GM12878 (cell line): ENCODE measurements around the gene AFAP1. TPM values are rescaled to one million over a fixed set of nuclear protein-coding genes. Genes with fewer than 3 reads are reported as not detected.

ENCODE experiments used
- ATAC-seq: fragments of 200-7000 bp; cut with Tn5 transposase; 3 replicates; pipeline ENCODE4 v1.9.1; 2020; ENCODE audit warnings: mild to moderate bottlenecking, moderate library complexity
- BruUV-seq: library from RNA; stranded (reverse); fragments of 400-500 nt; replicated peaks from 2 replicates; lab custom pipeline; 2021; lab: Mats Ljungman, UMichigan
- CTCF ChIA-PET: fragments of 300-600 bp; sonication (Branson Sonifier 250); formaldehyde crosslinking; extraction: SDS; loops from one replicate; lab custom pipeline; 2021; ENCODE audit warnings: inconsistent platforms; lab: Yijun Ruan, JAX
- POLR2A ChIA-PET: fragments of 350-600 bp; formaldehyde crosslinking; extraction: SDS; loops from one replicate; lab custom pipeline; 2021; ENCODE audit warnings: inconsistent platforms; lab: Charles Lee
- RAD21 ChIA-PET: fragments of 300-600 bp; sonication (Branson Sonifier 250); formaldehyde crosslinking; loops from one replicate; lab custom pipeline; 2023; ENCODE audit warnings: antibody characterized with exemption; ENCODE audit not compliant: unreplicated experiment; lab: Charles Lee
- SMC1A ChIA-PET: fragments of 300-600 bp; sonication (Branson Sonifier 250); formaldehyde crosslinking; loops from one replicate; lab custom pipeline; 2023; ENCODE audit not compliant: unreplicated experiment, uncharacterized antibody; lab: Charles Lee
- DNase-seq: peaks from one replicate; pipeline ENCODE4 v3.0.0-alpha.2; 2011; ENCODE audit warnings: low read depth, low spot score
- FAIRE-seq: peaks from 3 replicates; lab custom pipeline; 2011; peaks lifted over from hg19 to GRCh38; lab: Jason Lieb, UNC
- H2AFZ ChIP-seq: 2 replicates; pipeline ENCODE4 v1.6.0; 2011; ENCODE audit warnings: low read depth, low read length, control low read depth; ENCODE audit not compliant: control insufficient read depth
- H3K27ac ChIP-seq: 2 replicates; pipeline ENCODE4 v1.5.1; 2011; ENCODE audit warnings: control low read depth; ENCODE audit not compliant: control insufficient read depth, insufficient read depth
- H3K27me3 ChIP-seq, 2 experiments: replicated peaks in 1 of 2; 2 replicates each; pipeline versions ENCODE4 v1.6.0 to v1.6.1; 2011; ENCODE audit warnings: low read length in 1 of 2; ENCODE audit not compliant: control insufficient read depth in 2 of 2, insufficient read depth in 2 of 2
- H3K36me3 ChIP-seq, 2 experiments: 2 replicates each; pipeline ENCODE4 v1.5.1; 2011; ENCODE audit warnings: low read length in 1 of 2; ENCODE audit not compliant: control insufficient read depth in 2 of 2, insufficient read depth in 2 of 2
- H3K4me1 ChIP-seq: 2 replicates; pipeline ENCODE4 v1.6.1; 2011; ENCODE audit warnings: mild to moderate bottlenecking, low read length, moderate library complexity, mixed read lengths; ENCODE audit not compliant: control insufficient read depth, insufficient read depth
- H3K4me2 ChIP-seq: 2 replicates; pipeline ENCODE4 v1.6.0; 2011; ENCODE audit warnings: control low read depth; ENCODE audit not compliant: control insufficient read depth, insufficient read depth
- H3K4me3 ChIP-seq: fragments of 200-600 bp; sonication (generic); 2 replicates; pipeline ENCODE4 v1.5.1; 2016
- H3K79me2 ChIP-seq: 2 replicates; pipeline ENCODE4 v1.6.0; 2011; ENCODE audit warnings: low read length; ENCODE audit not compliant: control insufficient read depth, insufficient read depth
- H3K9ac ChIP-seq: 2 replicates; pipeline ENCODE4 v1.8.0; 2011; ENCODE audit warnings: low read length, control low read depth, mixed read lengths; ENCODE audit not compliant: control insufficient read depth, insufficient read depth
- H3K9me3 ChIP-seq: replicated peaks from 3 replicates; pipeline ENCODE4 v1.5.1; 2011; ENCODE audit warnings: mild to moderate bottlenecking, low read length; ENCODE audit not compliant: control insufficient read depth, insufficient read depth
- H4K20me1 ChIP-seq: 2 replicates; pipeline ENCODE4 v1.6.0; 2011; ENCODE audit not compliant: control insufficient read depth, insufficient read depth
- CHD2 ChIP-seq: IDR thresholded peaks from 2 replicates; pipeline ENCODE4 v1.6.1; 2011; ENCODE audit warnings: low read depth, low read length, improper control_type of control experiment, borderline replicate concordance
- CHD4 ChIP-seq: fragments of 200-600 bp; sonication (generic); IDR thresholded peaks from 2 replicates; pipeline ENCODE4 v1.6.1; 2016; ENCODE audit warnings: mild to moderate bottlenecking
- CREM ChIP-seq: IDR thresholded peaks from 2 replicates; pipeline ENCODE4 v1.6.1; 2014; ENCODE audit warnings: antibody characterized with exemption, low read depth
- ETV6 ChIP-seq, 2 experiments: fragments of 450-650 bp in 1 of 2; IDR thresholded peaks in 1 of 2; conservative IDR thresholded peaks in 1 of 2; 2 replicates each; pipeline ENCODE4 v1.6.1; 2014; ENCODE audit warnings: antibody characterized with exemption in 1 of 2, borderline replicate concordance in 1 of 2, low read depth in 1 of 2, mild to moderate bottlenecking in 1 of 2, moderate library complexity in 1 of 2
- GATAD2B ChIP-seq: fragments of 450-650 bp; conservative IDR thresholded peaks from 2 replicates; pipeline ENCODE4 v1.6.1; 2017; ENCODE audit warnings: low read depth, mild to moderate bottlenecking, moderate library complexity
- IKZF1 ChIP-seq: fragments of 450-650 bp; conservative IDR thresholded peaks from 2 replicates; pipeline ENCODE4 v1.6.1; 2017; ENCODE audit warnings: antibody characterized with exemption, mild to moderate bottlenecking
- MYB ChIP-seq: fragments of 150-350 bp; IDR thresholded peaks from 2 replicates; pipeline ENCODE4 v1.6.1; 2014; ENCODE audit warnings: mild to moderate bottlenecking, low read depth, low read length, borderline replicate concordance
- NFIC ChIP-seq: IDR thresholded peaks from 2 replicates; pipeline ENCODE4 v1.6.1; 2012; ENCODE audit warnings: low read depth, mild to moderate bottlenecking, inconsistent platforms, low read length, moderate library complexity
- POLR2AphosphoS5 ChIP-seq: IDR thresholded peaks from 2 replicates; pipeline ENCODE4 v1.6.1; 2011; ENCODE audit warnings: mild to moderate bottlenecking, low read length, inconsistent platforms
- RELA ChIP-seq: fragments of 450-650 bp; IDR thresholded peaks from 2 replicates; pipeline ENCODE4 v1.8.0; 2014; ENCODE audit warnings: borderline replicate concordance; ENCODE audit not compliant: partially characterized antibody
- SMC3 ChIP-seq: IDR thresholded peaks from 2 replicates; pipeline ENCODE4 v1.6.1; 2011; ENCODE audit warnings: low read length, improper control_type of control experiment, borderline replicate concordance
- SP1 ChIP-seq: IDR thresholded peaks from one replicate; pipeline ENCODE4 v1.6.1; 2011; ENCODE audit warnings: low read depth, low read length
- TCF12 ChIP-seq: IDR thresholded peaks from 2 replicates; pipeline ENCODE4 v1.6.1; 2011; ENCODE audit warnings: low read depth, mild to moderate bottlenecking, low read length
- WRNIP1 ChIP-seq: IDR thresholded peaks from 2 replicates; pipeline ENCODE4 v1.6.1; 2011; ENCODE audit warnings: low read depth, low read length, improper control_type of control experiment, borderline replicate concordance
- YY1 ChIP-seq: IDR thresholded peaks from 2 replicates; pipeline ENCODE4 v1.6.1; 2011; ENCODE audit warnings: low read depth, mild to moderate bottlenecking, low read length
- ZNF384 ChIP-seq: IDR thresholded peaks from 2 replicates; pipeline ENCODE4 v1.6.1; 2012; ENCODE audit warnings: low read depth, mild to moderate bottlenecking, low read length, improper control_type of control experiment, borderline replicate concordance
- WGBS: methylation state at CpG from one replicate; pipeline ENCODE4 v1.1.6; 2016; ENCODE audit warnings: low lambda C conversion rate; ENCODE audit not compliant: insufficient replicate concordance, insufficient coverage; ENCODE audit errors: missing lambda C conversion rate; 5-methylcytosine and 5-hydroxymethylcytosine counted together
- in situ Hi-C: fragments of 300-500 bp; cut with MboI; formaldehyde crosslinking; loops from 9 replicates; pipeline ENCODE4 v1.14.3; 2018; ENCODE audit warnings: mixed read lengths
- intact Hi-C: fragments of 100-400 bp; cut with micrococcal nuclease; formaldehyde crosslinking; loops from one replicate; pipeline ENCODE4 v1.14.2; 2022; ENCODE audit not compliant: unreplicated experiment
- polyA plus RNA-seq, 11 experiments: library from polyadenylated mRNA; depleted of rRNA in 4 of 11; unstranded in 6 of 11; stranded (reverse) in 5 of 11; fragments of >200 nt; fragmentation: Nextera tagmentation in 4 of 11; fragmentation: Illumina TruSeq in 1 of 11; extraction: Ambion mirVana in 4 of 11; extraction: Trizol in 1 of 11; gene quantifications; 1 replicate in 1 of 11; 2 replicates in 10 of 11; pipeline versions ENCODE4 v1.2.1 to v1.2.3, GENCODE V29; 2011 to 2016; ENCODE audit warnings: inconsistent platforms in 2 of 11, missing spikeins in 2 of 11, low read depth in 1 of 11
- total RNA-seq, 4 experiments: library from RNA; depleted of rRNA in 3 of 4; stranded (reverse); fragments of >200 nt in 3 of 4; fragmentation: Illumina TruSeq in 1 of 4; extraction: Trizol in 1 of 4; gene quantifications; 2 replicates each; pipeline versions ENCODE4 v1.2.1 to v1.2.3, GENCODE V29; 2013 to 2021
- TF ChIP-seq, protein P1 (sequence below): fragments of 450-650 bp; IDR thresholded peaks from 2 replicates; pipeline ENCODE4 v1.6.1; 2017; ENCODE audit warnings: mild to moderate bottlenecking
- TF ChIP-seq, protein P2 (sequence below): fragments of 450-650 bp; IDR thresholded peaks from 2 replicates; pipeline ENCODE4 v1.6.1; 2016; ENCODE audit warnings: mild to moderate bottlenecking
- TF ChIP-seq, protein P3 (sequence below): IDR thresholded peaks from 2 replicates; pipeline ENCODE4 v1.6.1; 2012; ENCODE audit warnings: low read depth, low read length, improper control_type of control experiment

The AFAP1 gene
- total and polyA plus RNA-seq, 10 of the 15 experiments (the other 5 are each of a cell fraction or from before 2014, with no cell fraction given) = 0.02 to 0.23 (median 0.09) TPM; not detected in 1

DNA sequence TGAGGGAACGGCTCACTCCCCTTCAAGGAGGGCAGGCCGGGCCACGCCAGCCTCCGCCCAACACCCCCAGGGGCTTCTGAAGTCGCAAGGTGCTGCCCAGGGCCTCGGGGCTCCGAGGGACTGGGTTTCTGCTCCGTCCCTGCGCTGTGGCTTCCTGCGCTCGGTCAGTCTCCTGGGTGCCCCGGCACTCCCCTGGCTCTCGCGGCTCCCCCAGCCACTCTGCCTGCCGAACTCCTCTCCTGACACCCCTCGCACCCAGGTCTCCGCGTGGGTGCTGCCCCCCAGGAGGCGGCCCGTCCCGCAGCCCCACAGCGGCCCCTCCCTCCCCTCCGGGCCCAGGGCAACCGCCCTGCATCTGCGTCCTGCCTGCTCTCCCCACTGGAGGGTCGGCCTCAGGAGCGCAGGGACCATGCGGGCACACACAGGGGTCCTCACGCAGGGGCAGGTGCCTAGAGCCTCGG lies 151.9 kb downstream of the AFAP1 start (continued):
- TF ChIP-seq, protein P1, sequence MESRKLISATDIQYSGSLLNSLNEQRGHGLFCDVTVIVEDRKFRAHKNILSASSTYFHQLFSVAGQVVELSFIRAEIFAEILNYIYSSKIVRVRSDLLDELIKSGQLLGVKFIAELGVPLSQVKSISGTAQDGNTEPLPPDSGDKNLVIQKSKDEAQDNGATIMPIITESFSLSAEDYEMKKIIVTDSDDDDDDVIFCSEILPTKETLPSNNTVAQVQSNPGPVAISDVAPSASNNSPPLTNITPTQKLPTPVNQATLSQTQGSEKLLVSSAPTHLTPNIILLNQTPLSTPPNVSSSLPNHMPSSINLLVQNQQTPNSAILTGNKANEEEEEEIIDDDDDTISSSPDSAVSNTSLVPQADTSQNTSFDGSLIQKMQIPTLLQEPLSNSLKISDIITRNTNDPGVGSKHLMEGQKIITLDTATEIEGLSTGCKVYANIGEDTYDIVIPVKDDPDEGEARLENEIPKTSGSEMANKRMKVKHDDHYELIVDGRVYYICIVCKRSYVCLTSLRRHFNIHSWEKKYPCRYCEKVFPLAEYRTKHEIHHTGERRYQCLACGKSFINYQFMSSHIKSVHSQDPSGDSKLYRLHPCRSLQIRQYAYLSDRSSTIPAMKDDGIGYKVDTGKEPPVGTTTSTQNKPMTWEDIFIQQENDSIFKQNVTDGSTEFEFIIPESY = no peak
- TF ChIP-seq WRNIP1 (no peak), GATAD2B (no peak), CHD2 (no peak), ZNF384 (no peak), TCF12 (no peak), POLR2AphosphoS5 (no peak), ETV6 (conservative IDR thresholded peaks at IDR 0.05 in 1 of 2, IDR thresholded peaks at IDR 0.05 in 1 of 2; ENCODE audit: borderline replicate concordance in 1 of 2, low read depth in 1 of 2) (no peak), SMC3 (no peak), RELA (no peak)

DNA sequence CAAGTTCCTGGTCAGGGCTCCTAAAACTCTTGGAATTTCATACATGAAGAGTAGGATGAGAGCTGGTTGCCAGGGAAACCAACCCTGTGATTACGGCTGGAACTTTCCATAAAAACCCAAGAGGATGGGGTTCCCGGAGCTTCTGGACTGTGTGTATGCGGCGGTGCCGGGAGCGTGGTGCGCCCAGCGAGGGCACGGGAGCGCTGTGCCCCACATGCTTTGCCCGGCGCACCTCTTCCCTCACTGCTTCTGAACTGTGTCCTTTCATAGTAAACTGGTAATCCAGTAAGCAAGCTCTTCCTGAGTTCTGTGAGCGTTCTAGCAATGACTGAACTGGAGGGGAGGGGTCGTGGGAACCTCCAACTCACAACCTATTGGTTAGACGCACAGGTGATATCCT lies 152.6 kb downstream of the AFAP1 start:
- in situ Hi-C loops (no loop called here), intact Hi-C loops (no loop called here)
- Histone ChIP-seq H3K4me3 (no peak overlapping the region), H3K27ac (no peak overlapping the region), H3K36me3 (no peaks in the 10 kb centered on the region), H3K4me2 (no peak overlapping the region), H3K79me2 (no peaks in the 10 kb centered on the region), H2AFZ (no peak overlapping the region), H3K9ac (no peak overlapping the region), H3K4me1 (peaks cover 12% of the 10 kb centered on the region), H3K27me3 (no peaks in the 10 kb centered on the region; a peak in 2 of 4 replicates), H4K20me1 (no peaks in the 10 kb centered on the region), H3K9me3 (no peaks in the 10 kb centered on the region)
- DNase-seq (no peak), ATAC-seq (no peak), FAIRE-seq (no peak)
- WGBS = 63% methylated on average over 15 of the region's 15 CpGs
- no TSS peak for BruUV-seq
- ChIA-PET SMC1A (interaction anchor here (0.6 kb wide), 1 partner anchor 181 kb away, joined by 3 read pairs; no protein-coding TSS in a partner anchor), POLR2A (no interaction called here), RAD21 (no interaction called here), CTCF (no interaction called here)
- TF ChIP-seq SP1 (no peak), IKZF1 (no peak), MYB (no peak), CREM (no peak), POLR2AphosphoS5 (no peak), ZNF384 (no peak), CHD4 (no peak), YY1 (no peak), RELA (no peak), NFIC (no peak)
- TF ChIP-seq, protein P2, sequence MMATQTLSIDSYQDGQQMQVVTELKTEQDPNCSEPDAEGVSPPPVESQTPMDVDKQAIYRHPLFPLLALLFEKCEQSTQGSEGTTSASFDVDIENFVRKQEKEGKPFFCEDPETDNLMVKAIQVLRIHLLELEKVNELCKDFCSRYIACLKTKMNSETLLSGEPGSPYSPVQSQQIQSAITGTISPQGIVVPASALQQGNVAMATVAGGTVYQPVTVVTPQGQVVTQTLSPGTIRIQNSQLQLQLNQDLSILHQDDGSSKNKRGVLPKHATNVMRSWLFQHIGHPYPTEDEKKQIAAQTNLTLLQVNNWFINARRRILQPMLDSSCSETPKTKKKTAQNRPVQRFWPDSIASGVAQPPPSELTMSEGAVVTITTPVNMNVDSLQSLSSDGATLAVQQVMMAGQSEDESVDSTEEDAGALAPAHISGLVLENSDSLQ = no peak
- TF ChIP-seq, protein P3, sequence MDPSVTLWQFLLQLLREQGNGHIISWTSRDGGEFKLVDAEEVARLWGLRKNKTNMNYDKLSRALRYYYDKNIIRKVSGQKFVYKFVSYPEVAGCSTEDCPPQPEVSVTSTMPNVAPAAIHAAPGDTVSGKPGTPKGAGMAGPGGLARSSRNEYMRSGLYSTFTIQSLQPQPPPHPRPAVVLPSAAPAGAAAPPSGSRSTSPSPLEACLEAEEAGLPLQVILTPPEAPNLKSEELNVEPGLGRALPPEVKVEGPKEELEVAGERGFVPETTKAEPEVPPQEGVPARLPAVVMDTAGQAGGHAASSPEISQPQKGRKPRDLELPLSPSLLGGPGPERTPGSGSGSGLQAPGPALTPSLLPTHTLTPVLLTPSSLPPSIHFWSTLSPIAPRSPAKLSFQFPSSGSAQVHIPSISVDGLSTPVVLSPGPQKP = no peak
